ENCODE data around the gene TEX44.
"Not testable (repeated sequence)": the region's sequence is repeated elsewhere in the genome, so short reads cannot be mapped to it uniquely, and the experiment has no call there.

The TEX44 gene

DNA sequence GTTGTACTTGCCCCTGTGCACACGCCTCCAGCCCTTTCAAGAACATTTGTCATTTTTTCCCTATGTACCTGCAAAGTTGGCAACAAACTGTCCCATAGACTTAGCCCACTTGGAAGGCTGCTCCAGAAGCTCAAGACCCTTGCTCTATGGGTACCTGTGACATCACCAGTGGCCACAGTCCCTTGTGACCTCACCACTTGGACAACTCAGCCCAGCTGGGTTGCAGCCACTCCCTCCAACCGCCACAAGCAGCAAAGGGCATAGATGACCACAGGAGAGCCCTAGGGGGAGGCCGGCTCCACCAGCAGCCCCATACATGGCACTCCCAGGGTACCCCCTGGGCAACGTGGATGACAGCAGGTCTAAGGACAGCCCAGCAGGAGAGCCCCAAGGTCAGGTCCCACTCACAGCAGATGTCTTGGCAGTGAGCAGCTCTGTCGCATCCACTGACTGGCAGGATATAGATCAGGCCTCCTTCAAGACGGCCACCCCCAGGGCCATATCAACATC lies at the start of gene TEX44:
TEX44 (plus strand) TSS at position 229 of the 510 bp plus-strand sequence; CDS start at position 317, 88 bp downstream.
- H3K4me1 ChIP-seq (ENCODE audit: control insufficient read depth in 1 of 2, insufficient read depth in 2 of 2, low read length in 2 of 2) = no peaks in the 10 kb centered on the region
- no peak within 1 kb of the TSS for H3K27ac ChIP-seq (ENCODE audit: low read length)
- no peak within 1 kb of the TSS for H3K4me3 ChIP-seq (ENCODE audit: low read depth in 1 of 2, low read length in 2 of 2)
- no peaks in the 10 kb centered on the region for H3K36me3 ChIP-seq (ENCODE audit: control insufficient read depth in 1 of 2, insufficient read depth in 2 of 2, low read length in 2 of 2)
- no peaks in the 10 kb centered on the region for H3K27me3 ChIP-seq (ENCODE audit: low read depth, low read length)
- no peaks in the 10 kb centered on the region for H3K9me3 ChIP-seq (ENCODE audit: control insufficient read depth in 1 of 2, low read length in 2 of 2)

DNA sequence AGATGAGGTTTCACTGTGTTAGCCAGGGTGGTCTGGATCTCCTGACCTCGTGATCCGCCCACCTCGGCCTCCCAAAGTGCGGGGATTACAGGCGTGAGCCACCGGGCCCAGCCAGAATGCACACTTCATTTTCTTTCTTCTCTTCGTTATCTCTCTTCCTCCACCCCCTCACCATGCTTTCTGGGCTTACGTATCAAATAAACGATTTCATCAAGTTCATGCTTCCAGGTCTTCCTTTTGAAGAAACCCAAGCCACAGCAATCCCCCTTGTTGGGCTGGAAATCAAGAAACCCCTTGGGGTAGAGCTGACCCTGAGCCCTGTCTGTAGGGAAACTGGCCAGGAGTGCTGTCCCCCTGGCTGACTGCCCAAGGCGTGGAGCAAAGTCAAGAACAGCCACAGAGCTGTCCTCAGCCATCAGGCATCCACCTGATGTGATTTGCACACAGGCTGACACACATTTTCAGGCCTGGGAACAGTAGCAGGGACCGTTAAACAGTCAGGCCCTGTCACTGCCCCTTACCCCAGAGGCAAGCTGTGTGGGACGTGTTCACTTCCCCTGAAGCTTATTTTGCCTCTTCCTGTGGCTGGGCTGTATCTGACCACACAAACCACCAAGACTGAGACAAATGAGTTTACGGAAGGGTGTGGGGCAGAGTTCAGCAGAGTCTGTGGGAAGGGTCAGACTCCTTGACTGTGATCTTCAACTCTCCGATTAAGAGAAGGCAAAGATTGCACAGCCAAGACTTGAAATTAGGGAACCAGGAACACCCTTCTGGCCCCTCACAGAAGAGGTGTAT lies 47.4 kb upstream of the TEX44 start:
- Histone ChIP-seq H3K36me3 (ENCODE audit: control insufficient read depth in 1 of 2, insufficient read depth in 2 of 2, low read length in 2 of 2) (no peaks in the 10 kb centered on the region), H3K4me3 (ENCODE audit: low read depth in 1 of 2, low read length in 2 of 2) (no peak overlapping the region), H3K9me3 (ENCODE audit: control insufficient read depth in 1 of 2, low read length in 2 of 2) (peaks cover 4 to 6% of the 10 kb centered on the region in 2 donors), H3K27ac (ENCODE audit: low read length) (no peak overlapping the region), H3K4me1 (ENCODE audit: control insufficient read depth in 1 of 2, insufficient read depth in 2 of 2, low read length in 2 of 2) (peaks cover 9 to 12% of the 10 kb centered on the region in 2 donors), H3K27me3 (ENCODE audit: low read depth, low read length) (no peaks in the 10 kb centered on the region)

DNA sequence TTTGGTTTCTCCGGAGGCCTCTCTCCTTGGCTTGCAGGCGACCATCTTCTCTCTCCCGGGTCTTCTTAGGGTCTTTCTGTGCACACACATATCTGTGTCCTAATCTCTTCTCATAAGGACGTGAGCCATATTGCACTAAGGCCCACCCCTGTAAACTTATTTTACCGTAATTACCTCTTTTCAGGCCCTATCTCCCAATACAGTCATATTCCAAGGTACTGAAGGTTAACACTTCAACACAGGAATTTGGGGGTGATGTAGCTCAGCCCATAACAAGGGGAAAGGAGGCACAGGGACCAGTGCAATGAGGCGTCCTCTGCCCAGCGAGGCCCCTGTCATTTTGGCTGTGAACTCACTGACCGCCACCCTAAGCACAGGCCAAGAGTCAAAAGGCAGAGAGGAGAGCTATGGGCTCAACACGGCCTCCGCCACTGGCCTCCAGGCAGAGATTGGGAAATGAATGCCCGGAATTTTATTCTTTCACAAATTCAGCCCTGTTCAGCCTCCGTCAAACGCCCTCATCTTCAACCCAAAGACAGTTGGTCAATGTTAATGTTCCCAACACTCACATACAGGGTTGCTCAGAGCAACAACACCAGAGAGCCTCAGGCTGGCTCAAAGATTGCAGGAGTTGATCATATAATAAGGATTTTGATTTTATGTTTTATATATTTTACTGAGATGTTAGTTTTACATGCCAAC lies 46.5 kb upstream of the TEX44 start:
- H3K27me3 ChIP-seq (ENCODE audit: low read depth, low read length) = no peaks in the 10 kb centered on the region
- no peak overlapping the region for H3K4me3 ChIP-seq (ENCODE audit: low read depth in 1 of 2, low read length in 2 of 2)
- peaks cover 9 to 12% of the 10 kb centered on the region in 2 donors for H3K4me1 ChIP-seq (ENCODE audit: control insufficient read depth in 1 of 2, insufficient read depth in 2 of 2, low read length in 2 of 2)
- H3K36me3 ChIP-seq (ENCODE audit: control insufficient read depth in 1 of 2, insufficient read depth in 2 of 2, low read length in 2 of 2) = no peaks in the 10 kb centered on the region
- H3K9me3 ChIP-seq (ENCODE audit: control insufficient read depth in 1 of 2, low read length in 2 of 2) = peaks cover 4 to 6% of the 10 kb centered on the region in 2 donors
- no peak overlapping the region for H3K27ac ChIP-seq (ENCODE audit: low read length)

DNA sequence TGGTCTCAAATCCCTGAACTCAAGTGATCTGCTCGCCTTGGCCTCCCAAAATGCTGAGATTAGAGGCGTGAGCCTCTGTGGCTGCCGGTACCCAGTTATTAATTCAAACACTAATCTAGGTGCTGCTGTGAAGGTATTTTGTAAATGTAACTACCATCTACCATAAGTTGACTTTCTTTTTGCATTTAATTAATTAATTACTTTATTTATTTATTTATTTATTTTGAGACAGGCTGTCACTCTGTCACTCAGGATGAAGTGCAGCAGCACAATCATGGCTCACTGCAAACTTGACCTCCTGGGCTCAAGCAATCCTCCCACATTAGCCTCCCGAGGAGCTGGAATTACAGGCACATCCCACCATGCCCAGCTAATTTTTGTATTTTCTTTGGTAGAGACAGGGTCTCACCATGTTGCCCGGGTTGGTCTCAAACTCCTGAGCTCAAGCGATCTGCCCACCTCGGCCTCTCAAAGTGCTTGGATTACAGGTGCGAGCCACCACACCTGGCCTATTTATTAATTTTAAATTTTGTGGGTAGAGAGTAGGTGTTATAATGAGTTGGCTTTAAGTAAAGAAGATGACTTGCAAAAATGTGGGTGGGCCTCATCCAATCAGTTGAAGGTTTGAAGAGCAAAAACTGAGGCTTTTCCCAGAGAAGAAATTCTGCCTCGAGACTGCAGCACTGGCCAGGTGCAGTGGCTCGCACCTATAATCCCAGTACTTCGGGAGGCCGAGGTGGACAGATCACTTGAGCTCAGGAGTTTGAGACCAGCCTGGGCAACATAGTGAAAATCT lies 45.2 kb upstream of the TEX44 start:
- peaks cover 9 to 12% of the 10 kb centered on the region in 2 donors for H3K4me1 ChIP-seq (ENCODE audit: control insufficient read depth in 1 of 2, insufficient read depth in 2 of 2, low read length in 2 of 2)
- H3K27me3 ChIP-seq (ENCODE audit: low read depth, low read length) = no peaks in the 10 kb centered on the region
- no peaks in the 10 kb centered on the region for H3K36me3 ChIP-seq (ENCODE audit: control insufficient read depth in 1 of 2, insufficient read depth in 2 of 2, low read length in 2 of 2)
- no peak overlapping the region for H3K27ac ChIP-seq (ENCODE audit: low read length)
- no peak overlapping the region for H3K4me3 ChIP-seq (ENCODE audit: low read depth in 1 of 2, low read length in 2 of 2)
- peaks cover 4 to 9% of the 10 kb centered on the region in 2 donors for H3K9me3 ChIP-seq (ENCODE audit: control insufficient read depth in 1 of 2, low read length in 2 of 2)

DNA sequence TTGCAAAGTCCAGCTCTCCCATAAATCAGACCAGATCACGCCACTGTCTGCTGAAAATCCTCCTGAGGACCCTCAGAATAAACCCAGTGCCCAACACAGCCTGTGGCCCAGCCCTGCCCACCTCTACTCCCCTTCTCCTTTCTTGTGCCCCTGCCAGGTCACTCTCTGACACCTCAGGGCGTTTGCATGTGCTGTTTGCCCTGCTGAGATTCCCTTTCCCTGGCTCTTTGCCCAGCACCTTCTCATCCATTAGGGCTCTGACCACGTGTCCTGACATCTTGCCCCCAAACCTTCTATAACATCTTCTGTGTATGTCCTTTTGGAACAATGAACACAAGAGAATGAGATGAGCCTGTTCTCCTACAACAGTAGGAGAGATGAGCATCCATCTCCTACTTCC lies 43.9 kb upstream of the TEX44 start:
- Histone ChIP-seq H3K4me1 (ENCODE audit: control insufficient read depth in 1 of 2, insufficient read depth in 2 of 2, low read length in 2 of 2) (peaks cover 9 to 12% of the 10 kb centered on the region in 2 donors), H3K27me3 (ENCODE audit: low read depth, low read length) (no peaks in the 10 kb centered on the region), H3K27ac (ENCODE audit: low read length) (no peak overlapping the region), H3K36me3 (ENCODE audit: control insufficient read depth in 1 of 2, insufficient read depth in 2 of 2, low read length in 2 of 2) (no peaks in the 10 kb centered on the region), H3K9me3 (ENCODE audit: control insufficient read depth in 1 of 2, low read length in 2 of 2) (peaks cover 5 to 6% of the 10 kb centered on the region in 2 donors), H3K4me3 (ENCODE audit: low read depth in 1 of 2, low read length in 2 of 2) (no peak overlapping the region)

DNA sequence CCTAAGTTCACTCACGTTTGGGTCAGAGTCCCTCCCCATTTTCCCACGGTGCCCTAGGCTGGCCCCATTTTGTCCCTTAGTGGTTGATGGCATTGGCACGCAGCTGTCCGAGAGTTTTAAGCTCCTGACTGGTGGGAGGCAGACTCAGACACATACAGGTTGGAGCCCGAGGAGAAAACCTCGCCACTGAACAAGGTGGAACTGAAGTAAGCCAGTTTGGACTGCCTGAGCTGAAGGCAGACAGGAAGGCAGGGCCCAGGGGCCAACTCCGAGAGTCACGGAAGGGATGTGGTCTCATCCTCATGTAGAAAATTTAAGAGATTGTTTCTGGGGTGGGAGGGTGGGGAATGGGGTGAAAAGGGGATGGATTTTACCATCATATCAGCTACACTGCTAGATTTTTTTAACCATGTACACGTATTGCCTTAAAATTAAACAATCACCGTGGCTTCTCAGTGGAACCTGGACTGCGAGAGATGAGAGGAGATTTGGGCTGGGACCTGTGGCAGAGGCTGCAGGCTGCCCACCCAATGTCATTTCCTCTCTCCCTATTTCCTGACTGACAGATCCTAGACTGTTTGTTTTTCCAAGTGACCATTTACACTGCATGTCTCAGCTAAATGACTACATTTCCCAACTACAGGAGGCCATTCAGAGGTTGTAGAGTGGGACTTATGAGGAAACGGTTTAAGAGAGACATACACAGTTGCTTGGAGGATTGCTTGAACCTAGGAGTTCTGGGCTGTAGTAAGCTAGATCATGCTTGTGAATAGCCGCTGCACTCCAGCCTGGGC lies 43.0 kb upstream of the TEX44 start:
- no peaks in the 10 kb centered on the region for H3K36me3 ChIP-seq (ENCODE audit: control insufficient read depth in 1 of 2, insufficient read depth in 2 of 2, low read length in 2 of 2)
- H3K4me3 ChIP-seq (ENCODE audit: low read depth in 1 of 2, low read length in 2 of 2) = no peak overlapping the region
- no peak overlapping the region for H3K27ac ChIP-seq (ENCODE audit: low read length)
- peaks cover 9 to 18% of the 10 kb centered on the region in 2 donors for H3K4me1 ChIP-seq (ENCODE audit: control insufficient read depth in 1 of 2, insufficient read depth in 2 of 2, low read length in 2 of 2)
- H3K27me3 ChIP-seq (ENCODE audit: low read depth, low read length) = no peaks in the 10 kb centered on the region
- peaks cover 5 to 6% of the 10 kb centered on the region in 2 donors for H3K9me3 ChIP-seq (ENCODE audit: control insufficient read depth in 1 of 2, low read length in 2 of 2)

DNA sequence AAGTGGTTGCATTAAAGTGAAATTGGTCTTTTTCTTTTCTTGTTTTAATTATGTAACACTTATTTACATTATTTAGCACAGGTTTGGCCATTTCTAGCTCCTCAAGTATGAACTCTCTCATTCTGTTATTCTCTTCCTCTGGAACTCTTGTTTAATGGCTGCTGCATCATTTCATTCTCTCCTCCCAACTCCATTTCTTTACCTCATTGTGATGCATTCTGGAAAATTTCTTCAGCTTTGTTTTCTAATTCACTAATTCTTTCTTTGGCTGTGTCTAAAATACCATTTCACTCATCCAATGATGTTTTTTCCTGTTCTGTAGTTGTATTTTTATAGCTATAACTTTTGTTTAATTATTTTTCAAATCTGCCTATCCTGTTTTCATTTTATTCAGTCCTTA lies 39.9 kb upstream of the TEX44 start:
- Histone ChIP-seq H3K27me3 (ENCODE audit: low read depth, low read length) (no peaks in the 10 kb centered on the region), H3K4me3 (ENCODE audit: low read depth in 1 of 2, low read length in 2 of 2) (no peak overlapping the region), H3K4me1 (ENCODE audit: control insufficient read depth in 1 of 2, insufficient read depth in 2 of 2, low read length in 2 of 2) (peaks cover 4 to 20% of the 10 kb centered on the region in 2 donors), H3K9me3 (ENCODE audit: control insufficient read depth in 1 of 2, low read length in 2 of 2) (peaks cover 5 to 6% of the 10 kb centered on the region in 2 donors), H3K36me3 (ENCODE audit: control insufficient read depth in 1 of 2, insufficient read depth in 2 of 2, low read length in 2 of 2) (no peaks in the 10 kb centered on the region), H3K27ac (ENCODE audit: low read length) (no peak overlapping the region)

DNA sequence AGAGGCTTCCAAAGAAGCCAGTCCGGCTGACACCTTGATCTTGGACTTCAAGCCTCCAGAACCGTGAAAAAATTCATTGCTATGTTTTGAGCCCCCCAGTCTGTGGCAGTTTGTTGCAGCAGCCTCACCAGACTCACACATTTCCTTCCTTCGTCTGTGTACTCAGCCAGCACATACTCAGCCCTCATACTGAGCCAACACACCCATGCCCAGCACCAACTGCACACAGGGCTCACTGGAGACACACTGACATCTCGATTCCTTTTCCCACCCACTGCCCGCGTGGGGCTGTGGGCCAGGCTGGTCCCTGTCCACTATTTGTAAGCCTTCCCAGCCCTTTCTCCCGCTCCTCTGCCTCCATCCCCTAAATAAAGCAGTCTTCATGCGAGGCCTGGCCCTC lies 38.3 kb upstream of the TEX44 start:
- H3K9me3 ChIP-seq (ENCODE audit: control insufficient read depth in 1 of 2, low read length in 2 of 2) = peaks cover 5 to 6% of the 10 kb centered on the region in 2 donors
- no peaks in the 10 kb centered on the region for H3K36me3 ChIP-seq (ENCODE audit: control insufficient read depth in 1 of 2, insufficient read depth in 2 of 2, low read length in 2 of 2)
- peak overlapping the region; percentile 85 for H3K27ac ChIP-seq (ENCODE audit: low read length)
- H3K4me1 ChIP-seq (ENCODE audit: control insufficient read depth in 1 of 2, insufficient read depth in 2 of 2, low read length in 2 of 2) = peaks cover 4 to 23% of the 10 kb centered on the region in 2 donors
- peak overlapping the region; percentile 45 to 54 for H3K4me3 ChIP-seq (ENCODE audit: low read depth in 1 of 2, low read length in 2 of 2)
- no peaks in the 10 kb centered on the region for H3K27me3 ChIP-seq (ENCODE audit: low read depth, low read length)

DNA sequence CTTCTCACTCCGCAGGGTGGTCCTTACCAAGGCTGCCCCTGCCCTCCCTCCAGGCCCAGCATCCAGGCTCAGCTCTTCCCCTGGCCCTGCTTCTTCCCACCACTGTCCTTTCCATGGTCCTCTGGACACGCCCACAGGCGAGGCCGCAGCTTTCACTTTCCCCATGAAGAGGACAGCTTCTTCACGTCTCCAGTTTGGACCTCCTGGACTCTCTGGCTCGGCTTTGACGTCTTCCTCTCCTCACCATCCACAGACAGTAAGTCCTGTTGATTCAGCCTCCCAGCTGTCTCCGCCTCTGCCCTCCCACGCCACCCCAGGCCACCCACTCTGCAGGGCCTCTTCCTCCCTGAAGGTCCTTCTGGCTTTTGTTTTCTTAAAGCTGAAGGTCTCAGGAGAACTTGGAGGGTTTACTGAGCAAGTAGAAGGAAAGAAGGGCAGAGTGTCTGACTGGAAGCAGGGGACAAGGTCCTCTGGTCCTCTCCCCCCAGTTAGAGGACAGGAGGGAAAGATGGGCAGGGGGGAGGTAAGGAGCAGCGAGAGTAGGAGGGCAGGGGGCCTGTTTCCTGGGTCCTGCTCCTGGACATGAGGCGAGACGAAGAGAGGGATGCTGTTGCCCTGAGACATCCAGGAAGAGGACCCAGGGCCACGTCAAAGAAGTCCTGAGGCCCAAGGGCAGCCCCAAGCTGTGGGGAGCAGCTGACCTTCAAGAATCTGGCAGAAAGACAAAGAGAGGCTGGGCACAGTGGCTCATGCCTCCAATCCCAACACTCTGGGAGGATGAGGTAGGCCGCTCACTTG lies 37.7 kb upstream of the TEX44 start:
- Histone ChIP-seq H3K4me1 (ENCODE audit: control insufficient read depth in 1 of 2, insufficient read depth in 2 of 2, low read length in 2 of 2) (peaks cover 4 to 23% of the 10 kb centered on the region in 2 donors), H3K4me3 (ENCODE audit: low read depth in 1 of 2, low read length in 2 of 2) (peak overlapping the region; percentile 45 to 54), H3K27ac (ENCODE audit: low read length) (peak overlapping the region; percentile 85), H3K27me3 (ENCODE audit: low read depth, low read length) (no peaks in the 10 kb centered on the region), H3K36me3 (ENCODE audit: control insufficient read depth in 1 of 2, insufficient read depth in 2 of 2, low read length in 2 of 2) (no peaks in the 10 kb centered on the region), H3K9me3 (ENCODE audit: control insufficient read depth in 1 of 2, low read length in 2 of 2) (peaks cover 5 to 6% of the 10 kb centered on the region in 2 donors)

DNA sequence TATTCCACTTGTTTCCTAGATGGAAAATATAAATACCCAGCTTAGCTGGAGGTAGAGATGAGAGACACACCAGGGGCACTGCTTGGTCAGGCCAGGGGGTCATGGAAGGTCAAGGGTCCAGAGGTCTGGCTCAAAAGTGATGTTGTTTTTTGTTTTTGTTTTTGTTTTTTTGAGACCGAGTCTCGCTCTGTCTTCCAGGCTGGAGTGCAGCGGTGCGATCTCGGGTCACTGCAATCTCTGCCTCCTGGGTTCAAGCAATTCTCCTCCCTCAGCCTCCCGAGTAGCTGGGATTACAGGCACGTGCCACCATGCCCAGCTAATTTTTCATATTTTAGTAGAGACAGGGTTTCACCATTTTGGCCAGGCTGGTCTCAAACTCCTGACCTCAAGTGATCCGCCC lies 36.2 kb upstream of the TEX44 start:
- H3K36me3 ChIP-seq (ENCODE audit: control insufficient read depth in 1 of 2, insufficient read depth in 2 of 2, low read length in 2 of 2); H3K27me3 ChIP-seq (ENCODE audit: low read depth, low read length); H3K27ac ChIP-seq (ENCODE audit: low read length); H3K9me3 ChIP-seq (ENCODE audit: control insufficient read depth in 1 of 2, low read length in 2 of 2); H3K4me3 ChIP-seq (ENCODE audit: low read depth in 1 of 2, low read length in 2 of 2): not testable (repeated sequence)
- peaks cover 4 to 23% of the 10 kb centered on the region in 2 donors for H3K4me1 ChIP-seq (ENCODE audit: control insufficient read depth in 1 of 2, insufficient read depth in 2 of 2, low read length in 2 of 2)

Data from muscle layer of duodenum (tissue), 2 donors.